ENCODE measurements around the gene ZNRF1. TPM values are rescaled to one million over a fixed set of nuclear protein-coding genes. Genes with fewer than 3 reads are reported as not detected.
A peak's percentile ranks its signal among the peaks of the same experiment; 100 is the strongest.
"Not testable (repeated sequence)": the region's sequence is repeated elsewhere in the genome, so short reads cannot be mapped to it uniquely, and the experiment has no call there.

The ZNRF1 gene
- polyA plus RNA-seq, 12 donors = 37.6 to 99.0 (median 40.8) TPM; not detected in 1

DNA sequence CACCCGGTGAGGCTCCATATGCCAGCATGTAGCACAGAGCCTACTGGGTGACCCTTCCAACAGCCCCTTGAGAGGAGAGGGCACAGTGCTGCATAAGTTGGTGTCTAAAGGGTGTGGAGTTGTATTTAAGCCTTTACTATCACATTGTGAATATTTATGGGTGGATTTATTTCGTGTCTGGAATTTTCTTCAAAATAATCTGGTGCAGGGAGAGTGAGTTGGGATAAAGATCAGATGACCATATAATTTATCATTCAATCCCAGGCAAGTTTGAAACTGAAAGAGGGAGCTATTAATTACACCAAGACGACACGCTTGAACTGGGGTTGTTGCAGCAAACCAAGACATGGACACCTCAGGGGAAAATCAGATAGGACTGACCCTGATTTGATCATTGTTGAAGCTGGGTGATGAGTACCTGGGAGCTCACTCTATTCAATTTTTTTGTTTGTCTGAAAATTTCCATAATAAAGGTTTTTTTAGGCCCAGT, 75.5 kb downstream of the ZNRF1 start:
- no peak for DNase-seq

DNA sequence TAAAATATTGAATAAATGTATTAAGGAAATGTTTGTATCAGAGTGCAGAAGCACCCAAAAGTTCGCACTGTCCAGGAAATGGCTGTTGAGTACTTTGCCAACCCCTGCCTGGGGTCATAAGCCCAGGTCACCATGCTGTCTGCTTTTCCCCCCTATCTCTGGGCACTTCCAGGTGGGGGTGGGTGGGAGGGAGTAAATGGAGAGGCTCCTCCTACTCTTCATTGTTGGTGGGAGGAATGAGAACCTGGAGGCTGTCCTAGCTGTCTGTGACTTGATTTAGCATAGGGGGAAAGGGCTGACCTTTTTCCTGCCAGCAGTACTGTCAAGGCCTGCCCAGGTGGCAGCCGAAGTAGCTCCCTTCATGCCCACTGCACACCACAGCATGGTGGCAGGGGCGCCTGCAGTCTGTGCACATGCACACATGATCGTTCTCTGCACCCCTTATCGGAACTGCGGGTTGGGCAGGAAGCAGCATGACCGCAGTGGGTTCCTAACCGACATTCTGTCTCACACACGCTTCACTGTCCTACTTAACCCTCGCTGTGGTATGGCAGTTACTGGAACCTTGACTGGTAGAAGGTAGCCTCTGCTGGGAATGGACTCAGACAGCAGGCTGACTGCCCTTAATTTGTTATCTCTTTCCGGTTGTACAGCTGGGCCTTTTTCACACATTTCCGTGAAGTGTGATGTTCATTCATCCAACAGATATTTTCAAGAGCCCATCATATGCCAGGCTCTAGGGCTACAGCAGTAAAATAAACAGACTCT, 76.3 kb downstream of the ZNRF1 start:
- no peak for DNase-seq

DNA sequence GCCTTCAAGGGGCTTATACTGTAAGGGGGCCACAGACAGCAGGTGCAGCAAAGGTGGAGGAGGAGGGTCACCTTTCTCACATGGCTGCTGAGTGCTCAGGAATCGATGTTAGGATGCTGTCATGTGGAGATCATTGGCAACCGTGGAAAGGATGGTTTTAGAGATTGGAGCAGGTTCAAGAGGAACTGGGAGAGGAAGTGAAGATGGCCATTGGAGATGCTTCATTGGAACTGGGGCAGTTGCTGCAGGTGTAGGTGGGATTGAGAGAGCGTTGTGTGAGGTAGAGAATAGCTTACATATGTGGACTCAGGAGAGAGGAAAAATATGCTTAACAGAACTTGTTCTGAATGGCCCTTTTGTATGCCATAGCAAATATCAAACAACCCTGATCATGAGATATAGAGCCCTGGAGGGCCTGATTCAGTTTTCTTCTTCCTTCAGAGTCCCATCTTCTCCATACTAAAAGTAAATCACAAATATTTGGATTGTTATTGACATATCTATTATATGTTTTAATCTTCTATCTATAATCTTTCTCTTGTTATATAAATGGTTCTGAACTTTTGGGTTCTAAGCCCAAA, 77.0 kb downstream of the ZNRF1 start:
- no peak for DNase-seq

DNA sequence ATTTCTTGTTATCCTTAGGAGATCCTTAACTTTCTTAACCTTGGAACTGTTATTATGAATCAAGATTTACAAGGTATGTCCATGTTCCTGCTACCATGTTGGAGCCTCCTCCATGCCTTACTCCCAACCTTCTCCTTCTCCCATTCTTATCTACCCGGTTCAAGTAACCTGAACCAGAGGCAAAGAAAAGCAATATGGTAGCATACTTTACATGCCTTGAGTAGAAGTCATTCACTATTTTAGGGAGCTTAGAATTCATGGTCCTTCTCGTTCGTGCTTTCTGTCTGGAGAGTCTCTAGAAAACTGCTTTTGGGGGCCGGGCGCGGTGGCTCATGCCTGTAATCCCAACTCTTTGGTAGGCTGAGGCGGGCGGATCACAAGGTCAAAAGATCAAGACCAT, 80.1 kb downstream of the ZNRF1 start:
- DNase-seq = no peak

DNA sequence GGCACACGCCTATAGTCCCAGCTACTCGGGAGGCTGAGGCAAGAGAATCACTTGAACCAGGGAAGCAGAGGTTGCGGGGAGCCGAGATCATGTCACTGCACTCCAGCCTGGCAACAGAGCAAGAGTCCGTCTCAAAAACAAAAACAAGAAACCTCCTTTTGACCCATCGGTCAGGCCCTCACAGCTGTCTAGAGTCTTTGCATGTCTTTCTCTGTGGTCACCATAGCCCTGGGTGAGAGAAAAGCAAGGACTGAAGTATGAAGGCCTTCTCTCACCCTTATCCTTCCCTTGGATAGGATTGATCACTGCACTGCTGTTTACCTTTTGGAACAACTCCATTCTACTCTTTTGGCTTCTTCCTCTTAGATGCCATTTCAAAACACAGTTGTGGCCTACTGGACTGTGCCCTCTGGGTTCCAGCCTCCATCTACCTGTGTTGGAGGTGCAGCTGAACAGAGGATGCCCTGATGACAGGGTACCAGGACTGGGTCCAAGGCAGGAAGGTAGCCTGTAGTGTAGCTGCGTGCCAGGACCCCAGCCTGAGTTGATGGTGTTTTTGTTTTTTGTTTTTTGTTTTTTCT, 80.6 kb downstream of the ZNRF1 start:
- DNase-seq = no peak

DNA sequence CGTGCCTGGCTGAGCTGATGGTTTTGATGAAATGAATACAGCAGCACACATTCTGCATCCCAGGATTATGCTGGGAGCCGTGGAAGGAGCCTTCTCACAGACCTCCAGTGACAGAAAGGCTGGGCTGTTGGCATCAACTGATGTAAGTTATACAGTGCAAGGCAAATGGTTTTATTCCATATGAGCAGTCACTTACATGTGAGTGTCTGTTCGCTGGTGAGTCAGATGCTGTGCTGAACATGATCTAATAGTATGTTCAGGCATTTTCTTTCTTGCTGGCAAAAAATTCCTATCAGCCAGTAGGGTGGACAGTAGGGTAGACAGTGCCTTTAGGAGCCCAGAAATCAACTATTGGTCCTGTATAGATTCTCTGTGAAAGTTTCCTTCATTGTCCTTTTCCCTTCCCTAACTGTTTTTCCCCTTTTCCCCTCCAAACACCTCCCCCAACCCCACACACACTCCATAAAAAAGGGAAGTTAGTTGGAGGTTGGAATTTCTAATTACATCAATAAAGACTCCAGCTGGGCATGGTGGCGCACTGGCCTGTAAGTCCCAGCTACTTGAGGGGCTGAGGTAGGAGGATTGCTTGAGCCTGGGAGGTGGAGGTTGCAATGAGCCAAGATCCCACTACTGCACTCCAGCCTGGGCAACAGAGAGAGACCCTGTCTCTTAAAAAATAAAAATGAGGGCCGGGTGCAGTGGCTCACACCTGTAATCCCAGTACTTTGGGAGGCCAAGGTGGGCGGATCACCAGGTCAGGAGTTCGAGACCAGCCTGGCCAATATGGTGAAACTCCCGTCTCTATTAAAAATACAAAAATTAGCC, 81.6 kb downstream of the ZNRF1 start:
- no peak for DNase-seq

DNA sequence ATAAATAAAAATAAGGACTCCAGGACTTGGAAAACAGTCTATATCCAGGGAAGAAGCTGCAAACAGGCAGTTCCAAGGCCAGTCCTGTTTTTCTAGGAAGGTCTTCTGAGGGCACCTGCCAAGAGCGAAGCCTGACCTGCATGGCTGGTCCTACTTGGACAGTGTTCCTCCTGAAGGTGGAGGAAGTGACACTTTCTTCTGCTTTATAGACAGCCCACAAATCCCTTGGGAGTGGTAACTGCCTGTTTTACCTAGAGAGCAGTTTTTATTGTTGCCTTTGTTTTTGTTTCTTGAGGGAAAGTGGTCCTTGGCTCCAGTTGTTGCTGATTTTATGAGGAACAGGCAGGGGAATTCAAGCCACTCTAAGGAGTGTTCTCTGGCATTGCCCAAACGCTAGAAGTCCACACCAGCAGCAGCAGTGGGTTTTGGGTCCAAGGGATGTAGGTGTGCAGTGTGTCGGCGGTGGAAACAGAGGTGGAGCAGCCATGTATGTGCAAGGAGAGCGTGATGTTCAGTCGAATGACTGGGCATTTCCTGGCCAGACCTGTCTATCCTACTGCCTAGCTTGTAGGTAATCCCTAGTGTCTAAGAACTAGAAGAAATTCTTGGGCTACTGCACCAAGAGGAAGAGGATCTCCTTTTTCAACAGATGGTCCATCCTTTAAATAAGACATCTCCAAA, 82.5 kb downstream of the ZNRF1 start:
- DNase-seq = no peak

DNA sequence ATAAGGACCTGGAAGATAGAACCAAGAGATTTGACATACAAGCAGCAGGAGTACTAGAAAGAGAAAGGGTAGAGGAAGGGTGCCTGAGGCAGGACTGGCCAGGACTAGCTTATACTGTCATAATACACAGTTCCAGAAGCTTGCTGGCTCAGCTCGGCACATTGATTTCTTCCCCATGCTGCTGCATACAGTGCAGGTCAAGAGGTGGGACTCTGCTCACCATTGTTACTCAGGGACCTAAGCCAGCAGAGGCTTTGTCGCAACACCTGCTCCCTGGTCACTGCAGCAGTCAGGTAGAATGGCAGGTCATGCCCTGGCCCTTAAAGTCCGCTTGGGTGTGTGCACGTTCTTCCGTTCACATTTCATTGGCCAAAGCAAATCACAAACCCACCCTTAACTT, 85.0 kb downstream of the ZNRF1 start:
- no peak for DNase-seq

DNA sequence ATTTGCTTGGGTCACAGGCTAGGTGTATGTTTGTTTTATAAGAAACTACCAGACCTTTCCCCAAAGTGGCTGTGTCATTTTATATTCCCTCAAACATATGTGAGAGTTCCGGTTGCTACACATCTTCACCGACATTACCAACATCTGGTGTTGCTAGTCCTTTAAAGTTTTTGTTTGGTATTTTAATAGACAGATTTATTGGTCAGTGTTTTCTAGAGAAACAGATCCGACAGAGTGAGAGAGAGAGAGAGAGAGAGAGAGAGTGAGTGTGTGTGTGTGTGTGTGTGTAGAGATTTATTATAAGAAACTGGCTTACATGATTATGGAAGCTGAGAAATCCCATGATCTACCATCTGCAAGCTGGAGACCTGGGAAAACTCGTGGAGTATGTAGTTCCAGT, 86.7 kb downstream of the ZNRF1 start:
- no peak for DNase-seq

DNA sequence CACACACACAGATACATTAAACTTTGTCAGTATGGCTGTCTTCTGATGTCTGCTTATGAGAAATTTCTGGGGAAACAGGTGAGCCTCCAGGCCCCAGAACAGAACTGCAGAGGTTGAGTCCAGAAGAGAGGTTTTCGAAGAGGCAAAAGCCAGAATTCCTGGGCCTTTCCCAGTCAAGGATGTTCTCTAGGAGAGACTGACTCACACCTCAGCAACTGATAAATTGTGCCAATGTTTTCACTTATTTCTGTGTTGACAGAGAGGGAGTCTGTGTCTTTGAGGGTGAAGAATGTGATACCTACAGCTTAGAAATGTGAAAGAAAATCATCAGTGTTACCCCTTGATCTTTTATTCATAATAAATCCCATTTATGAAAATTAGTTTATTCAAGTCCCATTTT, 87.5 kb downstream of the ZNRF1 start:
- DNase-seq = no peak

DNA sequence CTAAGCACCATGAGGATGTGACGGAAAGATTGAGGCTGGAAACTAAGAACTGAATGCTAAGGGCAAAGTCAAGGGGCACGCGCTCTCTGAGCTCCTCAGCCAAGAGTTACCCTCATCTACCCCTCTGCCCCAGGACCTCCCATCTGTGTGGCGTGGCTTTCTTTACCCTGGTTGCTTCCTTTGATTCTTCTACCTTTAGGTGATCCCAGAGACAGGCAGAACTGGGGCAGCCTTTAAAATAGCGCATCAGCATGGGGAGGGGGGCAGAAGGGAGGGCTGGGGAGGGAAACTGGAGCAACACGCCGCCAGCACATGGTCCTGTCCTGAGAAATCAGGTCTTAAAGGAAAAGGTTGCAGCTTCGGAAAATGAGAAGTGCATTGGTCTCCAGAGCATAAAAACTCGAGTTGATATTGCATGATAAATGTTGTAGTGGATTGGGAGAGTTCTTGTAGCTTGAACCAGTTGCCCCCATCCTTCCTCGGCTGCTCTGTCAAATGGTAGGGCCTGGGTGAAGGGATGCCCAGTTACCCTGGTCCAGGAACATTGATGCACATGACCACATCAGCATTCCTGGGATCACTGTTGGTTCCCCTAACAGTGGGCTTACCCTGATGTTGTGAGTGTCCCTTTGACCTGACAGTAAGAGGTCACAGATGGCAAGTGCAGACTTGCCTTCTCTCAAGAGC, 88.0 kb downstream of the ZNRF1 start:
- no peak for DNase-seq

DNA sequence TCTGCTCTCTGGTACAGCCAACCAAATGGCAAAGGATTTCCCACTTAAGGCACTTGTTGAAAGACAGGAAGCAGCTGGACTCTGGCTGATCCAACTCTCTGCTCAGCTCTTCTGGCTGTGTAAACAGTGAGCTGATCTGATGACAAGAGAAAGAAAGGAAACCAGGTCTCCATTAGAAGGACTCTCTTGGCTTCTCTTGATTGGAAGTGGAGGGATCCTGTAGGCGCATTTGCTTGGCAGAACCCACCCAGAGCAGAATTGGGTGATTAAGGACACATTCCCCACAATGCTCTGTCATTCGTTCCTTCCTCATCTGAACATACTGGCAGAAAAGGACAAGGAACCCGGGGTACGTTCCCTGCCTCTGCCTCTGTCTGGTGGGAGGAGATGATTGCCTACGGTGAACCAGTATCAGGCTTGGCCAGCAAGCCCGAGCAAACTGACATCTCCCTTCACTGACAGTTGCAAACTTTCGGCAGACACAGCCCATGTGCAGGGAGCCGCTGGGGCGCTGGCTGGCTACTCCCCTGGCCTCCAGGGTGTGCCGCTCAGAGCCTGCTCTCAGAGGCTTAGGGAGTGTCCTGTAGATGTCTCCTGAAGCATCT, 88.7 kb downstream of the ZNRF1 start:
- peak; percentile 61 for DNase-seq

DNA sequence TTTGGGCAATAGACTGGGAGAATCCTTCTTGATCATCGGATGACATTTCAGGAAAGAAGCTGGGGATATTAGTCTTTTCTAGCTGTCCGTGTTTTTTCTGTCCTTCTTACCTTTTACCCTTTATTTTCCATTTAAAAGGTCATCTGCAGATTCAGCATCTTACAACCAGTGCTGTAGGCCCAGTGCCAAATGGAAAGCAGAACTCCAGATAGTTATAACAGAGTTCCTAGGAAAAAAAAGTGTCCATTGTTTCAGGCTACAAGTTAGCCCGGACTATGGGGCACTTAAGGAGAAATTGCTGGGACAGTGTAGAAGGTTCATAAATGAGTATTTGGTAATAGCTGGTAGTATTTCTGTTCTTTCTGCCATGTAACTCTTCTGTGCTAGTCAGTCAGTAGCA, 89.4 kb downstream of the ZNRF1 start:
- no peak for DNase-seq

DNA sequence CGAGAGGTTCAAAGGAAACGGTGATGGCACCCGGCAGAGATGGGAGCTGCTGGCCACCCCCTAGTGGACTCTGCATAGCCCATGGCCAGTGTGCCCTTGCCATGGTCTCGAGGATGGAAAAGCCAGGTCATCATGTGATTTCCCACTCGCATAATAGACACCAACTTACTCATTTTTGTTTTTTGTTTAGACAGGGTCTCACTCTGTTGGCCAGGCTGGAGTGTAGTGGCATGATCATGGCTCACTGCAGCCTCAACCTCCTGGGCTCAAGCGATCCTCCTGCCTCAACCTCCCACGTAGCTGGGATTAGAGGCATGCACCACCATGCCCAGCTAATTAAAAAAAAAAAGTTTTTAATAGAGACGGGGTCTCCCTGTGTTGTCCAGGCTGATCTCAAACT, 90.1 kb downstream of the ZNRF1 start:
- no peak for DNase-seq

DNA sequence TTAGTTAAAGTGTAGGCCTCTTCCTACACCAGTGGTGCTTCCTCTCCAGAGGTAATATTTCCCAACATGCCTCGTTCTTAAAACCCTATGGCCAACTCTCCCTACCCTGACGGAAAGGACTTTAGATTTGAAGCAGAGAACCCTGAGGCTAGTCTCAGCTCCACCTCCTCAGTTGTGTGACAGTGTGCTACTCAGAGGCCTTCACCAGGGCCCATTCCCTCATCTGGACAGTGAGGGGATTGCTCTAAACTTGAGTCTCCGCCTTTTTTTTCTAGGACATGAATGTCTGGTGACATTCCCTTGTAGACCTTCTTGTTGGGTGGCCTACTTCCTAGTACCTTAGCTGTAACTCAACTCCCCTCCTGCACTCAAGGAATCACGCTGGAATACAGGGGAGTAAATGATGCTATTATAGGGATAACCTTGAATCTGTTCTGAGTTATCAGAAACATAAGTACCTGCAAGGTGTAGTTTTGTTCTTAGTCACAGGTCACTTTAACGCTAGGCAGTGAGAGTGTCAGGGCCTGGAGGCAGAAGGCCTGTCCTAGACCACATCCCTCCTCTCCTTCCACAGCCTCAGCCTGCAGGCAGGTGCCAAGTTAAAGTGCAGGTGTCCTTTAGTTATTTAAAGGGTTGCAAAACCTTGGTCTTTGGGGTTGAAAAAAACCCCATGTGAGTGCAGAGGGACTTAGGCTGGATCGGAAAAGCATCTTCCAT, 90.8 kb downstream of the ZNRF1 start:
- DNase-seq = no peak

DNA sequence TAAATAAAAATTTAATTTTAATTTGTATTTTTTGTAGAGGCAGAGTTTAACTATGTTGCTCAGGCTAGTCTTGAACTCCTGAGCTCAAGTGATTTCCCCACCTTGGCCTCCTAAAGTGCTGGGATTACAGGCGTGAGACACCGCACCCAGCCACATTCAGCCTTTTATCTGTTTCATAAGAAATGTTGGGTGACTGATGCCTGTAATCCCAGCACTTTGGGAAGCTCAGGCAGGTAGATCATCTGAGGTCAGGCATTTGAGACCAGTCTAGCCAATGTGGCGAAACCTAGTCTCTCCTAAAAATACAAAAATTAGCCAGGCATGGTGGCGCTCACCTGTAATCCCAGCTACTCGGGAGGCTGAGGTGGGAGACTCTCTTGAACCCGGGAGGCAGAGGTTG, 92.1 kb downstream of the ZNRF1 start:
- DNase-seq = not testable (repeated sequence)

DNA sequence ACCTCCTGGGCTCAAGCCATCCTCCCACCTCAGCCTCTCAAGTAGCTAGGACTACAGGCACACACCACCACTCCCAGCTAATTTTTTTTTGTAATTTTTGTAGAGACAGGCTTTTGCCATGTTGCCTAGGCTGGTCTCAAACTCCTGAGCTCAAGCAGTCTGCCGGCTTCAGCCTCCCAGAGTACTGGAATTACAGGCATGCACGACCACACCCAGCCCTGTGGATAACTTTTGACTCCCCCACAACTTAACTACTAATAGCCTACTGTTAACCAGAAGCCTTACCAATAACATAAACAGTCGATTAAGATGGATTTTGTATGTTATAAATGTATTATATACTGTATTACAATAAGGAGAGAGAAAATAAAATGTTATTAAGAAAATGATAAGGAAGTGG, 92.8 kb downstream of the ZNRF1 start:
- DNase-seq = not testable (repeated sequence)

DNA sequence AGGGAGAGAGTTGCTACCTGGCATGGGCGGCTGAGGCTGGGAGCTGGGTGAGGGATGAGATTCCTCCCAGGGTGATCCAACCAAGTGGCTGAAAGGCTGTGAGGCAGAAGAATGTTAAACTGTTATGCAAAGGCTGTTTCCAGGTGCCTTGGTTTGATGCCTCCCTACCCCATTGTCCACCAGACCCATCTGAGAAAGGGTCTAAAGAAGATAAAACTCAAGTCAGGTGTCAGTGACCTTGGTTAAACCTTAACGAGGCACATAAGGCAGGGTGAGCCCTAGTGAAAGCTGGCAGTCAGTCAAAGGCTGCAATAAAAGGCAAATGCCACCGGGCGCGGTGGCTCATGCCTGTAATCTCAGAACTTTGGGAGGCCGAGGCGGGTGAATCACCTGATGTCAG, 94.0 kb downstream of the ZNRF1 start:
- no peak for DNase-seq

DNA sequence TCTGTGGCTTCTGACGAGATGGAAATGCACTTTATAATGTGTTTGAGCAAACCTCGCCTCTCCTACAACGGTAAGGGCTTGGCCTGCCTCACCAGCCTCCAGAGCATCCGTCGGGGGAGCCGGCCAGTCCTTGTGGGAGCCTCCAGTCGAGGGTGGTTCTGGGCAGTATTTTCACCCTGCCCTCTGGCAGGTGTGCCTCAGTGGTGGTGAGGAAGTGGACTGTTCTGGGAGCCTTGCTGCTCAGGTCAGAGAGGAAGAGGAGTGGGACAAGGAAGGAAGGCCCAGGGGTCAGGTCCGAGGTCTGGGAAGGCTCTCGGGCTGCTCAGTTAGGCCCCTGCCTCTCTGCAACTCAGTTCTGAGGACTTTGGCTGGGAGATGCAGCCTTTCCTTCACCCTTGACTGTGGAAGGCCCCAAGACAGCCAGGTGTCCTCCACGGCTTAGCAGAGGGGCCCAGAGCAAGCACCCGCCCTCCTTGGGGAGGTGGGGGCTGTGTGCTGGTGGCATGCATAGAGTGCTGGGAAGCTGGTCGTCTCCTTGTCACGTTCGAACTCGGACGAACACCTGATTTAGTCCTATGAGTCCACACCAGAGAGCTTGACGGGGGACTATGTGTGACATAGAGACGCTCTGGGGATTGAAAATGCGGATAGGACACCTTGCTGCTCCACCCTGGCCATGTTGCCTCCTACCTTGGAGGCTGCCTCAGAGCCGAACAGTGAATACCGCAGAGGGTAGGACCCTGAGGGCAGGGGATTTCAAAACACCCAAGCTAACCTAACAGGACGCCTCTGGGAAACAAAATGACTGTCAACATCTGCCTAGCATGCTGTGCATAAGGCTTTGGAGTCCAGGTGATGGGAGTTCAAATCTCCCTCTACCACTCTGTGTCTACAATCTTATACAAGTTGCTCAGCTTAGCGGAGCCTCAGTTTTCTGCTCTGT, 95.0 kb downstream of the ZNRF1 start:
- no peak for DNase-seq

Measured in muscle of arm (tissue), 12 donors.